ENCODE data around the gene RPS10.

GRCh38 chr6:34451192-34451591, 25.3 kb upstream of the RPS10 start:
- TF ChIP-seq, protein P1, sequence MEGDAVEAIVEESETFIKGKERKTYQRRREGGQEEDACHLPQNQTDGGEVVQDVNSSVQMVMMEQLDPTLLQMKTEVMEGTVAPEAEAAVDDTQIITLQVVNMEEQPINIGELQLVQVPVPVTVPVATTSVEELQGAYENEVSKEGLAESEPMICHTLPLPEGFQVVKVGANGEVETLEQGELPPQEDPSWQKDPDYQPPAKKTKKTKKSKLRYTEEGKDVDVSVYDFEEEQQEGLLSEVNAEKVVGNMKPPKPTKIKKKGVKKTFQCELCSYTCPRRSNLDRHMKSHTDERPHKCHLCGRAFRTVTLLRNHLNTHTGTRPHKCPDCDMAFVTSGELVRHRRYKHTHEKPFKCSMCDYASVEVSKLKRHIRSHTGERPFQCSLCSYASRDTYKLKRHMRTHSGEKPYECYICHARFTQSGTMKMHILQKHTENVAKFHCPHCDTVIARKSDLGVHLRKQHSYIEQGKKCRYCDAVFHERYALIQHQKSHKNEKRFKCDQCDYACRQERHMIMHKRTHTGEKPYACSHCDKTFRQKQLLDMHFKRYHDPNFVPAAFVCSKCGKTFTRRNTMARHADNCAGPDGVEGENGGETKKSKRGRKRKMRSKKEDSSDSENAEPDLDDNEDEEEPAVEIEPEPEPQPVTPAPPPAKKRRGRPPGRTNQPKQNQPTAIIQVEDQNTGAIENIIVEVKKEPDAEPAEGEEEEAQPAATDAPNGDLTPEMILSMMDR (IDR thresholded peaks at IDR 0.05; ENCODE audit: low read length): no peak
- no peak for TF ChIP-seq EZH2 (IDR thresholded peaks at IDR 0.05; ENCODE audit: borderline replicate concordance, low read length)
